A673 (cell line): ENCODE results near the gene PPAT. TPM values are rescaled to one million over a fixed set of nuclear protein-coding genes. Genes with fewer than 3 reads are reported as not detected.
A peak's percentile ranks its signal among the peaks of the same experiment; 100 is the strongest.

Experiments
- BruUV-seq: library from RNA; stranded (reverse); fragments of 400-500 nt; replicated peaks from 2 replicates; lab custom pipeline; 2021; lab: Mats Ljungman, UMichigan
- CTCF ChIA-PET: fragments of 300-600 bp; sonication (Branson Sonifier 250); formaldehyde crosslinking; loops from one replicate; lab custom pipeline; 2022; ENCODE audit warnings: antibody characterized with exemption; lab: Charles Lee
- POLR2A ChIA-PET: fragments of 300-600 bp; sonication (Branson Sonifier 250); formaldehyde crosslinking; loops from one replicate; lab custom pipeline; 2022; ENCODE audit warnings: antibody characterized with exemption; ENCODE audit not compliant: low non-redundant PET; lab: Charles Lee
- DNase-seq: peaks from one replicate; pipeline ENCODE4 v3.0.0-alpha.2; 2015; ENCODE audit warnings: low spot score
- H3K27ac ChIP-seq: fragments of 200-600 bp; sonication (generic); 2 replicates; pipeline ENCODE4 v1.5.1; 2016; ENCODE audit warnings: mixed run types, low read depth, mild to moderate bottlenecking, mixed read lengths, antibody characterized with exemption, low read length; ENCODE audit not compliant: poor library complexity, severe bottlenecking
- H3K27me3 ChIP-seq: fragments of 200-600 bp; sonication (generic); replicated peaks from 2 replicates; pipeline ENCODE4 v1.6.1; 2017; ENCODE audit warnings: mixed run types, low read depth, mild to moderate bottlenecking, mixed read lengths, antibody characterized with exemption, low read length; ENCODE audit not compliant: insufficient read depth, poor library complexity
- H3K36me3 ChIP-seq: fragments of 200-600 bp; sonication (generic); 2 replicates; pipeline ENCODE4 v1.6.1; 2016; ENCODE audit warnings: mixed run types, mild to moderate bottlenecking, mixed read lengths, antibody characterized with exemption, low read length; ENCODE audit not compliant: insufficient read depth, poor library complexity, severe bottlenecking
- H3K4me1 ChIP-seq: fragments of 200-600 bp; sonication (generic); 2 replicates; pipeline ENCODE4 v1.6.1; 2017; ENCODE audit warnings: mixed run types, mild to moderate bottlenecking, mixed read lengths, antibody characterized with exemption, low read length; ENCODE audit not compliant: insufficient read depth, poor library complexity, severe bottlenecking
- H3K4me3 ChIP-seq: fragments of 200-600 bp; sonication (generic); 2 replicates; pipeline ENCODE4 v1.5.1; 2016; ENCODE audit warnings: low read depth, mixed run types, mild to moderate bottlenecking, mixed read lengths, low read length; ENCODE audit not compliant: poor library complexity, severe bottlenecking
- H3K9me3 ChIP-seq: fragments of 200-600 bp; sonication (generic); 2 replicates; pipeline ENCODE4 v1.6.1; 2016; ENCODE audit warnings: mixed run types, low read depth, mild to moderate bottlenecking, mixed read lengths, antibody characterized with exemption, low read length; ENCODE audit not compliant: poor library complexity, severe bottlenecking
- CTCF ChIP-seq: fragments of 300-800, 200-600 bp; sonication (generic); conservative IDR thresholded peaks from 2 replicates; pipeline ENCODE4 v1.5.1; 2017; ENCODE audit warnings: low read depth, mild to moderate bottlenecking, antibody characterized with exemption, low read length, moderate library complexity, mixed read lengths
- EZH2 ChIP-seq: fragments of 200-600 bp; sonication (generic); IDR thresholded peaks from 2 replicates; pipeline ENCODE4 v1.6.1; 2017; ENCODE audit warnings: borderline replicate concordance, low read depth, mild to moderate bottlenecking, mixed read lengths, antibody characterized with exemption, low read length; ENCODE audit not compliant: poor library complexity, severe bottlenecking
- intact Hi-C: fragments of 100-400 bp; cut with micrococcal nuclease; formaldehyde crosslinking; loops from one replicate; pipeline ENCODE4 v1.10.0; 2022; ENCODE audit not compliant: unreplicated experiment
- total RNA-seq: library from RNA; stranded (reverse); gene quantifications from 2 replicates; pipeline ENCODE4 v1.2.3, GENCODE V29; 2021

The PPAT gene
- total RNA-seq, 1 experiment from 2014 or later = 41.6 TPM

GRCh38 chr4:56374956-56375355, 60.5 kb downstream of the PPAT start:
- H3K36me3 ChIP-seq = no peaks in the 10 kb centered on the region
- POLR2A ChIA-PET = no interaction called here
- intact Hi-C loops = no loop called here
- no peak for DNase-seq
- CTCF ChIA-PET = no interaction called here
- no peak for TF ChIP-seq EZH2
- no peaks in the 10 kb centered on the region for H3K4me1 ChIP-seq
- H3K27me3 ChIP-seq = no peaks in the 10 kb centered on the region
- no peak overlapping the region for H3K4me3 ChIP-seq
- BruUV-seq = no TSS peak
- no peaks in the 10 kb centered on the region for H3K9me3 ChIP-seq
- H3K27ac ChIP-seq = no peak overlapping the region

GRCh38 chr4:56372774-56373173, 62.6 kb downstream of the PPAT start:
- no TSS peak for BruUV-seq
- no peaks in the 10 kb centered on the region for H3K36me3 ChIP-seq
- no peaks in the 10 kb centered on the region for H3K9me3 ChIP-seq
- TF ChIP-seq EZH2 (no peak), CTCF (no peak)
- H3K27me3 ChIP-seq = no peaks in the 10 kb centered on the region
- ChIA-PET POLR2A (no interaction called here), CTCF (no interaction called here)
- DNase-seq = no peak
- H3K4me3 ChIP-seq = no peak overlapping the region
- H3K4me1 ChIP-seq = no peaks in the 10 kb centered on the region
- no peak overlapping the region for H3K27ac ChIP-seq
- intact Hi-C loops = no loop called here

GRCh38 chr4:56371426-56372220, 63.8 kb downstream of the PPAT start:
- POLR2A ChIA-PET = no interaction called here
- Histone ChIP-seq H3K9me3 (no peaks in the 10 kb centered on the region), H3K36me3 (no peaks in the 10 kb centered on the region), H3K27ac (no peak overlapping the region), H3K27me3 (no peaks in the 10 kb centered on the region), H3K4me1 (no peaks in the 10 kb centered on the region), H3K4me3 (no peak overlapping the region)
- intact Hi-C loops = no loop called here
- TF ChIP-seq CTCF (no peak), EZH2 (no peak)
- CTCF ChIA-PET = no interaction called here
- DNase-seq = peak; percentile 2
- BruUV-seq = no TSS peak
